ENCODE data around the gene SP5. TPM values are rescaled to one million over a fixed set of nuclear protein-coding genes. Genes with fewer than 3 reads are reported as not detected.

SP5 gene
- total RNA-seq, 2 experiments from 2014 or later, result not detected

GRCh38 chr2:170685591-170685990 is 29.5 kb upstream of the SP5 start:
- no peak for TF ChIP-seq CTCF (IDR thresholded peaks at IDR 0.05)
- H3K27me3 ChIP-seq (ENCODE audit: control insufficient read depth in 1 of 2, insufficient read depth in 2 of 2, low read length in 2 of 2), result no peaks in the 10 kb centered on the region
- no peak overlapping the region for H3K27ac ChIP-seq (ENCODE audit: low read depth in 1 of 2, low read length in 2 of 2)
- H3K36me3 ChIP-seq (ENCODE audit: insufficient read depth, low read length), result no peaks in the 10 kb centered on the region
- DNase-seq, result no peak
- intact Hi-C loops (cut with DNase I, micrococcal nuclease), result no loop called here
- ChIA-PET CTCF (no interaction called here), POLR2A (no interaction called here)
- Mint-ChIP-seq H3K36me3 (ENCODE audit: low read depth) (no peaks in the 10 kb centered on the region), H3K27me3 (peaks cover 8% of the 10 kb centered on the region), H3K27ac (no peak overlapping the region), H3K4me3 (no peak overlapping the region), H3K4me1 (ENCODE audit: low read depth) (peaks cover under 1% of the 10 kb centered on the region), H3K9me3 (no peaks in the 10 kb centered on the region)
- no peak for ATAC-seq (ENCODE audit: poor library complexity)
- H3K9me3 ChIP-seq (ENCODE audit: control insufficient read depth in 1 of 2, insufficient read depth in 1 of 2, low read length in 2 of 2), result no peaks in the 10 kb centered on the region
- no peaks in the 10 kb centered on the region for H3K4me1 ChIP-seq (ENCODE audit: insufficient read depth, low read length)
- H3K4me3 ChIP-seq (ENCODE audit: low read length), result no peak overlapping the region

- CTCF ChIA-PET, result no interaction called here
- Mint-ChIP-seq H3K27ac (no peak overlapping the region), H3K4me1 (ENCODE audit: low read depth) (no peaks in the 10 kb centered on the region), H3K4me3 (no peak overlapping the region), H3K9me3 (no peaks in the 10 kb centered on the region), H3K36me3 (ENCODE audit: low read depth) (no peaks in the 10 kb centered on the region), H3K27me3 (peaks cover 12% of the 10 kb centered on the region)
- POLR2A ChIA-PET, result no interaction called here
- DNase-seq (no peak), ATAC-seq (ENCODE audit: poor library complexity) (no peak)
- Histone ChIP-seq H3K27ac (ENCODE audit: low read depth in 1 of 2, low read length in 2 of 2) (no peak overlapping the region), H3K27me3 (ENCODE audit: control insufficient read depth in 1 of 2, insufficient read depth in 2 of 2, low read length in 2 of 2) (no peaks in the 10 kb centered on the region), H3K4me1 (ENCODE audit: insufficient read depth, low read length) (no peaks in the 10 kb centered on the region), H3K4me3 (ENCODE audit: low read length) (no peak overlapping the region), H3K36me3 (ENCODE audit: insufficient read depth, low read length) (no peaks in the 10 kb centered on the region), H3K9me3 (ENCODE audit: control insufficient read depth in 1 of 2, insufficient read depth in 1 of 2, low read length in 2 of 2) (no peaks in the 10 kb centered on the region)
- intact Hi-C loops (cut with DNase I, micrococcal nuclease), result no loop called here
- no peak for TF ChIP-seq CTCF (IDR thresholded peaks at IDR 0.05)
Measured at GRCh38 chr2:170689481-170689880, 25.7 kb upstream of the SP5 start.

DNA sequence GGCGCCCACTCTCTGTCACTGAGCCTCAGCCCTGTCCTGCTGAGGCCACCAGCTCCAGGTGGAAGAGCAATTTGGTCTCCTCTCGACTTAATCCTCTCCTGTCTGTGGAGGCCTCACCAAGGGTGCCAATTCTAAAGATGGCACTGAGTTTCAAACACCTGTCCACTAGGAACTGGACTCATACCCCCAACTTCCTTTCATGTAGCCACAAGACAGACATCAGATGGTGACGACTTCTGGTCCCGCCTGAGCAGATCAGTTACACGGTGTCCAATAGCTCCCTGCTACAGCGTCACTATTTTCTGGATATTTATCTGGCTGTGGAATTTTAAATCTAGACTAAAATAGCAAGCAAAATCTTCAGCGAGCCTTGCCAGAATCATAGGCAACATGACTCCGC is 24.5 kb upstream of the SP5 start:
- intact Hi-C loops (cut with DNase I, micrococcal nuclease), result no loop called here
- no peak overlapping the region for H3K4me3 Mint-ChIP-seq
- no peak overlapping the region for H3K27ac ChIP-seq (ENCODE audit: low read depth in 1 of 2, low read length in 2 of 2)

More for the DNA sequence above, 24.5 kb upstream of the SP5 start:
- Mint-ChIP-seq H3K36me3 (ENCODE audit: low read depth) (no peaks in the 10 kb centered on the region), H3K9me3 (no peaks in the 10 kb centered on the region), H3K27me3 (peaks cover 14% of the 10 kb centered on the region), H3K4me1 (ENCODE audit: low read depth) (no peaks in the 10 kb centered on the region), H3K27ac (no peak overlapping the region)
- no peak for ATAC-seq (ENCODE audit: poor library complexity)
- Histone ChIP-seq H3K9me3 (ENCODE audit: control insufficient read depth in 1 of 2, insufficient read depth in 1 of 2, low read length in 2 of 2) (no peaks in the 10 kb centered on the region), H3K4me3 (ENCODE audit: low read length) (no peak overlapping the region), H3K4me1 (ENCODE audit: insufficient read depth, low read length) (no peaks in the 10 kb centered on the region), H3K27me3 (ENCODE audit: control insufficient read depth in 1 of 2, insufficient read depth in 2 of 2, low read length in 2 of 2) (no peaks in the 10 kb centered on the region), H3K36me3 (ENCODE audit: insufficient read depth, low read length) (no peaks in the 10 kb centered on the region)
- DNase-seq, result no peak
- ChIA-PET POLR2A (no interaction called here), CTCF (no interaction called here)
- no peak for TF ChIP-seq CTCF (IDR thresholded peaks at IDR 0.05)
